ENCODE results near the gene MACROD2. TPM values are rescaled to one million over a fixed set of nuclear protein-coding genes. Genes with fewer than 3 reads are reported as not detected.

The MACROD2 gene
- total RNA-seq, 1 experiment from 2014 or later, result 3.1 TPM

DNA sequence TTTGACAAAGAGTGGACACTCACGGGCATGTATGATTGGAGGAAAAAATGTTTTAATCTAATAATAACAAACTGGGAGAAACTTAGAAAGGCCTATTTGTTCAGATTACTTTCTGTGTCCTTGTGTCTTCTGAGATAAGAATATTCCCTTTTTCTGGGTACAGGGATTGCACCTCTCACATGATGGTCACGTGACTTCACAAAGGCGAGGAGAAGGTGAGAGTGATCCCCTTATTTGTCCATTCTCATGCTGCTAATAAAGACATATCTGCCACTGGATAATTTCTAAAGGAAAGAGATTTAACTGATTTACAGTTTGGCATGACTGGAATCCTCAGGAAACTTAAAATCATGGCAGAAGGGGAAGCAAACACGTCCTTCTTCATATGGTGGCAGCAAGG lies 1331.8 kb downstream of the MACROD2 start:
- H3K9me3 Mint-ChIP-seq (ENCODE audit: unreplicated experiment), result no peaks in the 10 kb centered on the region
- H3K27ac Mint-ChIP-seq (ENCODE audit: low read depth, unreplicated experiment), result no peak overlapping the region
- TF ChIP-seq, protein P1, sequence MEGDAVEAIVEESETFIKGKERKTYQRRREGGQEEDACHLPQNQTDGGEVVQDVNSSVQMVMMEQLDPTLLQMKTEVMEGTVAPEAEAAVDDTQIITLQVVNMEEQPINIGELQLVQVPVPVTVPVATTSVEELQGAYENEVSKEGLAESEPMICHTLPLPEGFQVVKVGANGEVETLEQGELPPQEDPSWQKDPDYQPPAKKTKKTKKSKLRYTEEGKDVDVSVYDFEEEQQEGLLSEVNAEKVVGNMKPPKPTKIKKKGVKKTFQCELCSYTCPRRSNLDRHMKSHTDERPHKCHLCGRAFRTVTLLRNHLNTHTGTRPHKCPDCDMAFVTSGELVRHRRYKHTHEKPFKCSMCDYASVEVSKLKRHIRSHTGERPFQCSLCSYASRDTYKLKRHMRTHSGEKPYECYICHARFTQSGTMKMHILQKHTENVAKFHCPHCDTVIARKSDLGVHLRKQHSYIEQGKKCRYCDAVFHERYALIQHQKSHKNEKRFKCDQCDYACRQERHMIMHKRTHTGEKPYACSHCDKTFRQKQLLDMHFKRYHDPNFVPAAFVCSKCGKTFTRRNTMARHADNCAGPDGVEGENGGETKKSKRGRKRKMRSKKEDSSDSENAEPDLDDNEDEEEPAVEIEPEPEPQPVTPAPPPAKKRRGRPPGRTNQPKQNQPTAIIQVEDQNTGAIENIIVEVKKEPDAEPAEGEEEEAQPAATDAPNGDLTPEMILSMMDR (IDR thresholded peaks at IDR 0.05; ENCODE audit: unreplicated experiment), result no peak
- H3K27me3 Mint-ChIP-seq (ENCODE audit: insufficient read depth, unreplicated experiment), result no peaks in the 10 kb centered on the region
- no peak overlapping the region for H3K4me3 Mint-ChIP-seq (ENCODE audit: unreplicated experiment)
- H3K36me3 Mint-ChIP-seq (ENCODE audit: insufficient read depth, unreplicated experiment), result no peaks in the 10 kb centered on the region
- intact Hi-C loops (cut with micrococcal nuclease), result no loop called here
- POLR2A ChIA-PET, result no interaction called here
- DNase-seq (ENCODE audit: unreplicated experiment), result no peak
- CTCF ChIA-PET, result no interaction called here
- H3K4me1 Mint-ChIP-seq (ENCODE audit: insufficient read depth, unreplicated experiment), result no peaks in the 10 kb centered on the region
- no TSS peak for BruUV-seq (replicated peaks)

DNA sequence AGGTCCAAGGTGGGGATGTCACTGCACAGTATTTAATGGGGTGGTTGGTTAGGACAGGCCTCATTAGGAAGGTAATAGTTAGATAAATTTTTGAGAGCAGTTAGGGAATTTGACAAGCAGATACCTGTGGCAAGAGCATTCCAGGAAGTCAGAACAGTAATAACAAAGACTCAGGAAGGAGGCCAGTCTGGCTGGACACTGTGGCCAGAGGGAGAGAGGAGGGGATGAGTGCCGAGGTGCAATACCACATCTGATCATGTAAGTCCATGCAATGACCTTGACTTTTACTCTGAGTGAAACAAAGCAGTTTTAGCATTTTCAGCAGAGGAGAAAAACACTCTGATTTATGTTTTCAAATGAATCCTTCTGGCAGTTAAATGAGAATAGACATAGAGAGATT lies 1332.8 kb downstream of the MACROD2 start:
- H3K4me3 Mint-ChIP-seq (ENCODE audit: unreplicated experiment), result no peak overlapping the region
- no TSS peak for BruUV-seq (replicated peaks)
- ChIA-PET CTCF (interaction anchor here (0.6 kb wide), 1 partner anchor 519 kb away, joined by 6 read pairs; no protein-coding TSS in a partner anchor), POLR2A (interaction anchor here (0.5 kb wide), 1 partner anchor 360 kb away, joined by 3 read pairs; no protein-coding TSS in a partner anchor)
- TF ChIP-seq, protein P1 (IDR thresholded peaks at IDR 0.05; ENCODE audit: unreplicated experiment), result no peak
- no peak overlapping the region for H3K27ac Mint-ChIP-seq (ENCODE audit: low read depth, unreplicated experiment)
- no peak for DNase-seq (ENCODE audit: unreplicated experiment)
- H3K4me1 Mint-ChIP-seq (ENCODE audit: insufficient read depth, unreplicated experiment), result no peaks in the 10 kb centered on the region
- intact Hi-C loops (cut with micrococcal nuclease), result no loop called here
- H3K36me3 Mint-ChIP-seq (ENCODE audit: insufficient read depth, unreplicated experiment), result no peaks in the 10 kb centered on the region
- no peaks in the 10 kb centered on the region for H3K27me3 Mint-ChIP-seq (ENCODE audit: insufficient read depth, unreplicated experiment)
- H3K9me3 Mint-ChIP-seq (ENCODE audit: unreplicated experiment), result no peaks in the 10 kb centered on the region

GRCh38 chr20:15332711-15333160 lies 1337.4 kb downstream of the MACROD2 start:
- no peak overlapping the region for H3K4me3 Mint-ChIP-seq (ENCODE audit: unreplicated experiment)
- H3K9me3 Mint-ChIP-seq (ENCODE audit: unreplicated experiment), result no peaks in the 10 kb centered on the region
- BruUV-seq (replicated peaks), result no TSS peak
- POLR2A ChIA-PET, result no interaction called here
- TF ChIP-seq, protein P1 (IDR thresholded peaks at IDR 0.05; ENCODE audit: unreplicated experiment), result no peak
- DNase-seq (ENCODE audit: unreplicated experiment), result no peak
- H3K27me3 Mint-ChIP-seq (ENCODE audit: insufficient read depth, unreplicated experiment), result no peaks in the 10 kb centered on the region
- H3K27ac Mint-ChIP-seq (ENCODE audit: low read depth, unreplicated experiment), result no peak overlapping the region
- CTCF ChIA-PET, result no interaction called here
- H3K36me3 Mint-ChIP-seq (ENCODE audit: insufficient read depth, unreplicated experiment), result no peaks in the 10 kb centered on the region
- no peaks in the 10 kb centered on the region for H3K4me1 Mint-ChIP-seq (ENCODE audit: insufficient read depth, unreplicated experiment)
- intact Hi-C loops (cut with micrococcal nuclease), result no loop called here

DNA sequence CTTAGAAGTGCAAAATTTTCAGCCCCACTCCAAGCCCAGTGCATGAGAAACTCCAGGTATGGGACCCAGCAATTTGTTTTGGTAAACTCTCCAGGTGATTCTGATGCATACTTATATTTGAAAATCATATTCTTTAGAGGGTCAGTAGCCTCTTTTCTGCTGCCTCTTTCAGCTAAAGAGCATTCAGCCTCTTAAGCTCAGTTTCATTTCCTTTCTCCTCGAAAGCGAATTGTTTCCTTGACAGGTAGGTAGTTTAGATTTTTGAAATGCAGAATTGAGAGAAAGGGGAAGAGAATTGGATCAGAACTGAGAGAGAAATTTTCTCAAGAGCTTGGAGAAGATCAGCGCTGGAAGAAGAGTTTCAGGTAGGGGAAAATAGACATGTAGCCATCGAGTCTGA lies 1337.9 kb downstream of the MACROD2 start:
- H3K4me1 Mint-ChIP-seq (ENCODE audit: insufficient read depth, unreplicated experiment), result no peaks in the 10 kb centered on the region
- intact Hi-C loops (cut with micrococcal nuclease), result no loop called here
- no peaks in the 10 kb centered on the region for H3K27me3 Mint-ChIP-seq (ENCODE audit: insufficient read depth, unreplicated experiment)
- POLR2A ChIA-PET, result no interaction called here
- no peaks in the 10 kb centered on the region for H3K9me3 Mint-ChIP-seq (ENCODE audit: unreplicated experiment)
- H3K4me3 Mint-ChIP-seq (ENCODE audit: unreplicated experiment), result no peak overlapping the region
- no TSS peak for BruUV-seq (replicated peaks)
- H3K27ac Mint-ChIP-seq (ENCODE audit: low read depth, unreplicated experiment), result no peak overlapping the region
- TF ChIP-seq, protein P1 (IDR thresholded peaks at IDR 0.05; ENCODE audit: unreplicated experiment), result no peak
- CTCF ChIA-PET, result interaction anchor here (0.5 kb wide), 1 partner anchor 517 kb away, joined by 3 read pairs; no protein-coding TSS in a partner anchor
- no peak for DNase-seq (ENCODE audit: unreplicated experiment)
- no peaks in the 10 kb centered on the region for H3K36me3 Mint-ChIP-seq (ENCODE audit: insufficient read depth, unreplicated experiment)

Data from MCF 10A (cell line).